ENCODE results near the gene PROX2.

DNA sequence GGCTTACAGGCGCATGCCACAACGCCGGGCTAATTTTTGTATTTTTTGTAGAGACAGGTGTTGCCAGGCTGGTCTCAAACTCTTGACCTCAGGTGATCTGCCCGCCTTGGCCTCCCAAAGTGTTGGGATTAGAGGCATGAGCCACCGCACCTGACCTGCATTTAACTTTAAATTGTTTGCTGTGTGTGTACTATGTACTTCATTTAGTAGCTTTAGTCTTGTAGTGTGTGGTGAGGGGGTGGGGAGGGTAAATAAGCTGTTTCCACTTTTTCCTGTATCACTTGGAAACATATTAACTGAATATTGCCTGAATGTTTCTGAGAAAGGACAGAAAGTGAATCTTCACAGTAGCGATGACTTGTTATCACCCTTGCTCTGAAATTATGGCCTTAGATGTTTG is 14.3 kb upstream of the PROX2 start:
- TF ChIP-seq, protein P1, sequence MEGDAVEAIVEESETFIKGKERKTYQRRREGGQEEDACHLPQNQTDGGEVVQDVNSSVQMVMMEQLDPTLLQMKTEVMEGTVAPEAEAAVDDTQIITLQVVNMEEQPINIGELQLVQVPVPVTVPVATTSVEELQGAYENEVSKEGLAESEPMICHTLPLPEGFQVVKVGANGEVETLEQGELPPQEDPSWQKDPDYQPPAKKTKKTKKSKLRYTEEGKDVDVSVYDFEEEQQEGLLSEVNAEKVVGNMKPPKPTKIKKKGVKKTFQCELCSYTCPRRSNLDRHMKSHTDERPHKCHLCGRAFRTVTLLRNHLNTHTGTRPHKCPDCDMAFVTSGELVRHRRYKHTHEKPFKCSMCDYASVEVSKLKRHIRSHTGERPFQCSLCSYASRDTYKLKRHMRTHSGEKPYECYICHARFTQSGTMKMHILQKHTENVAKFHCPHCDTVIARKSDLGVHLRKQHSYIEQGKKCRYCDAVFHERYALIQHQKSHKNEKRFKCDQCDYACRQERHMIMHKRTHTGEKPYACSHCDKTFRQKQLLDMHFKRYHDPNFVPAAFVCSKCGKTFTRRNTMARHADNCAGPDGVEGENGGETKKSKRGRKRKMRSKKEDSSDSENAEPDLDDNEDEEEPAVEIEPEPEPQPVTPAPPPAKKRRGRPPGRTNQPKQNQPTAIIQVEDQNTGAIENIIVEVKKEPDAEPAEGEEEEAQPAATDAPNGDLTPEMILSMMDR (IDR thresholded peaks at IDR 0.05; ENCODE audit: extremely low read depth in 1 of 2, insufficient read depth in 1 of 2, low read depth in 1 of 2, low read length in 2 of 2), result no peak
- TF ChIP-seq POLR2AphosphoS5 (IDR thresholded peaks at IDR 0.05; ENCODE audit: insufficient read depth, low read depth, low read length) (no peak), JUN (IDR thresholded peaks at IDR 0.05; ENCODE audit: borderline replicate concordance, insufficient read depth, insufficient read length, low read depth) (no peak), POLR2A (IDR thresholded peaks at IDR 0.05; ENCODE audit: low read depth, low read length) (no peak), GATA2 (IDR thresholded peaks at IDR 0.05; ENCODE audit: insufficient read depth, insufficient read length, low read depth, low read length) (no peak)
- TF ChIP-seq, protein P2, sequence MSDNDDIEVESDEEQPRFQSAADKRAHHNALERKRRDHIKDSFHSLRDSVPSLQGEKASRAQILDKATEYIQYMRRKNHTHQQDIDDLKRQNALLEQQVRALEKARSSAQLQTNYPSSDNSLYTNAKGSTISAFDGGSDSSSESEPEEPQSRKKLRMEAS (IDR thresholded peaks at IDR 0.05; ENCODE audit: insufficient read depth, insufficient read length), result no peak
